Esophagus muscularis mucosa (tissue), 4 donors: ENCODE data around the gene GRID2.

Experiments used
- EP300 ChIP-seq: sonication (generic); formaldehyde crosslinking; IDR thresholded peaks from one replicate; pipeline ENCODE4 v1.6.1; 2017; ENCODE audit warnings: antibody characterized with exemption
- POLR2A ChIP-seq: fragments of 450-650 bp; IDR thresholded peaks from one replicate; pipeline ENCODE4 v1.6.1; 2017; ENCODE audit warnings: antibody characterized with exemption, moderate library complexity, mild to moderate bottlenecking, low read depth
- POLR2AphosphoS5 ChIP-seq, 2 donors: sonication (generic); formaldehyde crosslinking; IDR thresholded peaks; one replicate each; pipeline ENCODE4 v1.6.1; 2017; ENCODE audit warnings: antibody characterized with exemption in 2 of 2
- TF ChIP-seq, protein P1 (sequence below), 3 experiments: fragments of 200-600 bp in 2 of 3; fragments of 450-650 bp in 1 of 3; sonication (generic) in 2 of 3; IDR thresholded peaks; one replicate each; pipeline ENCODE4 v1.5.1; 2017 to 2019; ENCODE audit warnings: antibody characterized with exemption in 3 of 3, mild to moderate bottlenecking in 2 of 3, moderate library complexity in 1 of 3

DNA sequence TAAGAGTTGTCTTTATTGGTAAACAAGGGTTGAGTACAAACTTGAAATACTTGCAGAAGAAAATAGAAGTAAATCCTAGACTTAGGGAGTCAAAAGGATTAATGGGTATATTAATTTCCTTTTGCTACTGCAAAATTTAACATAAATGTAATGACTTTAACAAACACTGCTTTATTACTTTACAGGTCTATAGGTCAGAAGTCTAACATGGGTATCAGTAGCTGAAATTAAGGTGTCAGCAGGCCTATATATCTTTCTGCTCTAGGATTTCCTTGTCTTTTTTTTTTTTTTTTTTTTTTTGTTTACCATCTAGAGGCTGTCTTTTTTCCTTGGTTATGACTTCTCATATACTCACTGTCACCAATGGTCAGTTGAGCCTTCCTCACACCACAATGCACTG, 220.4 kb downstream of the GRID2 start:
- TF ChIP-seq, protein P1, sequence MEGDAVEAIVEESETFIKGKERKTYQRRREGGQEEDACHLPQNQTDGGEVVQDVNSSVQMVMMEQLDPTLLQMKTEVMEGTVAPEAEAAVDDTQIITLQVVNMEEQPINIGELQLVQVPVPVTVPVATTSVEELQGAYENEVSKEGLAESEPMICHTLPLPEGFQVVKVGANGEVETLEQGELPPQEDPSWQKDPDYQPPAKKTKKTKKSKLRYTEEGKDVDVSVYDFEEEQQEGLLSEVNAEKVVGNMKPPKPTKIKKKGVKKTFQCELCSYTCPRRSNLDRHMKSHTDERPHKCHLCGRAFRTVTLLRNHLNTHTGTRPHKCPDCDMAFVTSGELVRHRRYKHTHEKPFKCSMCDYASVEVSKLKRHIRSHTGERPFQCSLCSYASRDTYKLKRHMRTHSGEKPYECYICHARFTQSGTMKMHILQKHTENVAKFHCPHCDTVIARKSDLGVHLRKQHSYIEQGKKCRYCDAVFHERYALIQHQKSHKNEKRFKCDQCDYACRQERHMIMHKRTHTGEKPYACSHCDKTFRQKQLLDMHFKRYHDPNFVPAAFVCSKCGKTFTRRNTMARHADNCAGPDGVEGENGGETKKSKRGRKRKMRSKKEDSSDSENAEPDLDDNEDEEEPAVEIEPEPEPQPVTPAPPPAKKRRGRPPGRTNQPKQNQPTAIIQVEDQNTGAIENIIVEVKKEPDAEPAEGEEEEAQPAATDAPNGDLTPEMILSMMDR (IDR thresholded peaks at IDR 0.05): no peak
- TF ChIP-seq POLR2A (no peak), POLR2AphosphoS5 (IDR thresholded peaks at IDR 0.05) (no peak), EP300 (no peak)
